SK-N-SH (cell line): ENCODE data around the gene MCF2L. TPM values are rescaled to one million over a fixed set of nuclear protein-coding genes. Genes with fewer than 3 reads are reported as not detected.

Experiments used
- CTCF ChIA-PET: fragments of 300-600, 350-600 bp; formaldehyde crosslinking; extraction: SDS; loops from one replicate; lab custom pipeline; 2021; lab: Yijun Ruan, JAX
- POLR2A ChIA-PET: fragments of 350-600 bp; sonication (Branson Sonifier 250); formaldehyde crosslinking; extraction: SDS; loops from one replicate; lab custom pipeline; 2020; ENCODE audit warnings: antibody characterized with exemption, inconsistent platforms; lab: Yijun Ruan, JAX
- DNase-seq: peaks from one replicate; pipeline ENCODE4 v3.0.0; 2012
- H2AFZ ChIP-seq: fragments of 200-600 bp; sonication (generic); 2 replicates; pipeline ENCODE4 v1.8.1; 2016; ENCODE audit warnings: antibody characterized with exemption, mild to moderate bottlenecking, low read depth
- H3F3A ChIP-seq: fragments of 200-600 bp; sonication (generic); replicated peaks from 2 replicates; pipeline ENCODE3; 2016; ENCODE audit warnings: antibody characterized with exemption, mild to moderate bottlenecking; ENCODE audit not compliant: insufficient read depth
- H3K27ac ChIP-seq, 2 experiments: fragments of 200-500 bp in 1 of 2; fragments of 200-600 bp in 1 of 2; sonication (Bioruptor generic) in 1 of 2; sonication (generic), shearing (Covaris generic) in 1 of 2; 2 replicates each; pipeline versions ENCODE4 v1.5.1 to v1.6.1; 2014 to 2016; ENCODE audit warnings: low read depth in 2 of 2, inconsistent platforms in 1 of 2, low read length in 1 of 2, mild to moderate bottlenecking in 1 of 2, mixed read lengths in 1 of 2
- H3K27me3 ChIP-seq: fragments of 200-600 bp; sonication (generic), shearing (Covaris generic); 2 replicates; pipeline ENCODE4 v1.6.1; 2016; ENCODE audit warnings: mixed run types; ENCODE audit not compliant: insufficient read depth
- H3K36me3 ChIP-seq, 2 experiments: fragments of 200-500 bp in 1 of 2; fragments of 200-600 bp in 1 of 2; sonication (Bioruptor generic) in 1 of 2; sonication (generic) in 1 of 2; replicated peaks in 1 of 2; 2 replicates each; pipeline versions ENCODE3 to v1.5.1; 2014 to 2016; ENCODE audit warnings: low read length in 1 of 2, mild to moderate bottlenecking in 1 of 2; ENCODE audit not compliant: insufficient read depth in 2 of 2, control insufficient read depth in 1 of 2
- H3K4me1 ChIP-seq, 2 experiments: fragments of 200-500 bp in 1 of 2; fragments of 200-600 bp in 1 of 2; sonication (Bioruptor generic) in 1 of 2; sonication (generic), shearing (Covaris generic) in 1 of 2; 2 replicates each; pipeline versions ENCODE4 v1.5.1 to v1.6.1; 2014 to 2016; ENCODE audit warnings: low read depth in 1 of 2, low read length in 1 of 2, mixed run types in 1 of 2; ENCODE audit not compliant: insufficient read depth in 2 of 2, control insufficient read depth in 1 of 2
- H3K4me2 ChIP-seq: fragments of 200-600 bp; sonication (generic), shearing (Covaris generic); 2 replicates; pipeline ENCODE4 v1.6.1; 2017; ENCODE audit warnings: mixed run types
- H3K4me3 ChIP-seq, 2 experiments: fragments of 200-500 bp in 1 of 2; fragments of 200-600 bp in 1 of 2; sonication (Bioruptor generic) in 1 of 2; sonication (generic), shearing (Covaris generic) in 1 of 2; 2 replicates each; pipeline versions ENCODE4 v1.5.1 to v1.8.1; 2014 to 2016; ENCODE audit warnings: low read depth in 2 of 2, inconsistent platforms in 1 of 2, low read length in 1 of 2, mild to moderate bottlenecking in 1 of 2, mixed read lengths in 1 of 2, moderate library complexity in 1 of 2
- H3K79me2 ChIP-seq: fragments of 200-600 bp; sonication (generic); 2 replicates; pipeline ENCODE4 v1.8.1; 2017; ENCODE audit warnings: mild to moderate bottlenecking; ENCODE audit not compliant: insufficient read depth
- H3K9ac ChIP-seq: fragments of 200-600 bp; sonication (generic); 2 replicates; pipeline ENCODE4 v1.6.1; 2017; ENCODE audit warnings: mixed run types
- H3K9me2 ChIP-seq: fragments of 200-600 bp; sonication (generic); 2 replicates; pipeline ENCODE4 v1.6.1; 2017; ENCODE audit warnings: mixed run types
- H3K9me3 ChIP-seq: fragments of 200-600 bp; sonication (generic); 2 replicates; pipeline ENCODE4 v1.6.1; 2017; ENCODE audit warnings: mixed run types, mild to moderate bottlenecking, moderate library complexity
- H4K20me1 ChIP-seq: fragments of 200-600 bp; sonication (generic); 2 replicates; pipeline ENCODE4 v1.6.1; 2017; ENCODE audit warnings: mild to moderate bottlenecking, mixed run types; ENCODE audit not compliant: insufficient read depth
- ELF1 ChIP-seq: IDR thresholded peaks from 2 replicates; pipeline ENCODE4 v1.4.0; 2012
- EZH2phosphoT487 ChIP-seq: fragments of 200-600 bp; sonication (generic); IDR thresholded peaks from 2 replicates; pipeline ENCODE4 v1.6.1; 2017; ENCODE audit warnings: low read depth, mixed run types, mild to moderate bottlenecking, antibody characterized with exemption, moderate library complexity, borderline replicate concordance
- FOSL2 ChIP-seq: IDR thresholded peaks from 2 replicates; pipeline ENCODE4 v1.4.0; 2012; ENCODE audit warnings: low read depth, mild to moderate bottlenecking, moderate library complexity, borderline replicate concordance
- FOXM1 ChIP-seq: IDR thresholded peaks from 2 replicates; pipeline ENCODE4 v1.4.0; 2012; ENCODE audit warnings: low read depth, mild to moderate bottlenecking
- GATA2 ChIP-seq: sonication (generic); formaldehyde crosslinking; IDR thresholded peaks from 2 replicates; pipeline ENCODE4 v1.5.0; 2020; ENCODE audit warnings: mild to moderate bottlenecking, missing genetic modification reagents
- MEF2A ChIP-seq: IDR thresholded peaks from 2 replicates; pipeline ENCODE4 v1.4.0; 2012; ENCODE audit warnings: low read depth, borderline replicate concordance
- NRF1 ChIP-seq: IDR thresholded peaks from 2 replicates; pipeline ENCODE4 v1.6.1; 2012; ENCODE audit warnings: low read depth, mild to moderate bottlenecking, low read length
- PBX3 ChIP-seq: IDR thresholded peaks from 2 replicates; pipeline ENCODE4; 2012
- RFX5 ChIP-seq: IDR thresholded peaks from 2 replicates; pipeline ENCODE4 v1.6.1; 2012; ENCODE audit warnings: mild to moderate bottlenecking, improper control_type of control experiment, low read length
- SMC3 ChIP-seq: IDR thresholded peaks from 2 replicates; pipeline ENCODE4 v1.6.1; 2012; ENCODE audit warnings: low read depth, low read length, improper control_type of control experiment
- TAF1 ChIP-seq: IDR thresholded peaks from 2 replicates; pipeline ENCODE4 v1.6.1; 2012; ENCODE audit warnings: low read depth, mild to moderate bottlenecking, low read length, moderate library complexity, borderline replicate concordance
- TEAD4 ChIP-seq: IDR thresholded peaks from 2 replicates; pipeline ENCODE4 v1.4.0; 2012; ENCODE audit warnings: mild to moderate bottlenecking, borderline replicate concordance; ENCODE audit not compliant: insufficient read depth
- USF1 ChIP-seq: IDR thresholded peaks from 2 replicates; pipeline ENCODE4 v1.4.0; 2012; ENCODE audit warnings: low read depth, borderline replicate concordance
- USF2 ChIP-seq: fragments of 150-350 bp; IDR thresholded peaks from 2 replicates; pipeline ENCODE4 v1.6.1; 2017; ENCODE audit warnings: antibody characterized with exemption, low read length, low read depth, borderline replicate concordance
- WGBS: methylation state at CpG from one replicate; pipeline ENCODE4 v1.1.6; 2017; ENCODE audit warnings: low lambda C conversion rate; 5-methylcytosine and 5-hydroxymethylcytosine counted together
- polyA plus RNA-seq, 3 experiments: library from polyadenylated mRNA; depleted of rRNA; stranded (reverse); fragments of >200 nt; gene quantifications; 2 replicates each; pipeline ENCODE4 v1.2.3, GENCODE V29; 2012
- TF ChIP-seq, protein P1 (sequence below): fragments of 150-350 bp; IDR thresholded peaks from 2 replicates; pipeline ENCODE4 v1.6.1; 2016; ENCODE audit warnings: mild to moderate bottlenecking, low read depth, low read length

Gene MCF2L
- polyA plus RNA-seq, 1 of the 3 experiments (the other 2 are of a cell fraction) = 0.56 TPM

- no peaks in the 10 kb centered on the region; the same call in 1 of the 2 replicates for H3K27me3 ChIP-seq
- TF ChIP-seq FOSL2 = no peak
- TF ChIP-seq NRF1 = no peak
- no peak for TF ChIP-seq GATA2 (CRISPR knock-in tag)
- no peak for TF ChIP-seq SMC3
- TF ChIP-seq TEAD4 = no peak
- TF ChIP-seq MEF2A = no peak
- TF ChIP-seq ELF1 = no peak
- no peak for TF ChIP-seq RFX5
- TF ChIP-seq USF2 = no peak
- TF ChIP-seq PBX3 = no peak
- TF ChIP-seq, protein P1, sequence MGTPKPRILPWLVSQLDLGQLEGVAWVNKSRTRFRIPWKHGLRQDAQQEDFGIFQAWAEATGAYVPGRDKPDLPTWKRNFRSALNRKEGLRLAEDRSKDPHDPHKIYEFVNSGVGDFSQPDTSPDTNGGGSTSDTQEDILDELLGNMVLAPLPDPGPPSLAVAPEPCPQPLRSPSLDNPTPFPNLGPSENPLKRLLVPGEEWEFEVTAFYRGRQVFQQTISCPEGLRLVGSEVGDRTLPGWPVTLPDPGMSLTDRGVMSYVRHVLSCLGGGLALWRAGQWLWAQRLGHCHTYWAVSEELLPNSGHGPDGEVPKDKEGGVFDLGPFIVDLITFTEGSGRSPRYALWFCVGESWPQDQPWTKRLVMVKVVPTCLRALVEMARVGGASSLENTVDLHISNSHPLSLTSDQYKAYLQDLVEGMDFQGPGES = no peak
- TF ChIP-seq FOXM1 = no peak
- no peak for TF ChIP-seq TAF1
- no peak for TF ChIP-seq EZH2phosphoT487
- TF ChIP-seq USF1 = no peak
- H2AFZ ChIP-seq = no peak overlapping the region
- 67% methylated on average over 26 of the region's 29 CpGs for WGBS
- H4K20me1 ChIP-seq = no peaks in the 10 kb centered on the region
- H3F3A ChIP-seq = no peaks in the 10 kb centered on the region
- H3K27ac ChIP-seq = no peak overlapping the region
- ChIA-PET CTCF (interaction anchor here (1.5 kb wide), 1 partner anchor 15 kb away, joined by 4 read pairs; no protein-coding TSS in a partner anchor), POLR2A (no interaction called here)
- H3K4me3 ChIP-seq = no peak overlapping the region
- H3K4me2 ChIP-seq = no peak overlapping the region
- H3K9me3 ChIP-seq = no peaks in the 10 kb centered on the region
- H3K36me3 ChIP-seq = no peaks in the 10 kb centered on the region
- no peaks in the 10 kb centered on the region for H3K9me2 ChIP-seq
- no peaks in the 10 kb centered on the region for H3K79me2 ChIP-seq
- H3K4me1 ChIP-seq = peaks cover 0 to 53% of the 10 kb centered on the region in 2 experiments; a peak in 1 of 4 replicates
- no peak for DNase-seq
- H3K9ac ChIP-seq = no peak overlapping the region
These were observed 18.1 kb downstream of the MCF2L start for GRCh38 chr13:112986946-112987681.
